GM12864 (cell line): Measurements from ENCODE around the gene NFE2L2.
"Not testable (repeated sequence)": the region's sequence is repeated elsewhere in the genome, so short reads cannot be mapped to it uniquely, and the experiment has no call there.

Experiments
- DNase-seq: peaks from one replicate; pipeline ENCODE4 v3.0.0-alpha.2; 2011; ENCODE audit warnings: low read depth
- H3K4me3 ChIP-seq: 2 replicates; pipeline ENCODE4 v1.5.1; 2011; ENCODE audit warnings: mild to moderate bottlenecking, low read depth, low read length, control low read depth
- CTCF ChIP-seq: IDR thresholded peaks from 2 replicates; pipeline ENCODE4 v1.5.1; 2011; ENCODE audit warnings: low read depth, mild to moderate bottlenecking, moderate library complexity, low read length, control low read depth, inconsistent platforms; ENCODE audit errors: missing control alignments

The NFE2L2 gene

DNA sequence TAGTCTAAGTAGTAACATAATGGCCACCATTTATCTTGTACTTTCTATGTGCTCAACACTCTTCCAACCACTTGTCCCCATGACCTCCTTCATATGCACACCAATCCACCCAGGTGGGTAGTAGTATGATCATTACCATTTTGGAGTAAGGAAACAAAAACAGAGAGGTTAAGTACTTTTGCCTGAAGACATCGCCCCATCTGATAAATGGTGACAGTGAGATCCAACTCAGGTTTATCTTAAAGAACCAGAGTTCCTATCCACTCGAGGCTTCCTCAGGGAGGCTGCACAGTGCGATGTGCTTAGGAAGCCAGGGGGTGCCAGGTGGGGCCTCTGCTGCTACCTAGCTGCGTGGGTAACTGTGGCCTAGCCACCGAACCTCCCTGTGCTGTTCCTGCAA, 14.1 kb downstream of the NFE2L2 start:
- no peak overlapping the region for H3K4me3 ChIP-seq
- no peak for DNase-seq
- no peak for TF ChIP-seq CTCF

- DNase-seq: no peak
- TF ChIP-seq CTCF: no peak
- no peak overlapping the region for H3K4me3 ChIP-seq
Observed at GRCh38 chr2:177249038-177249437, 15.5 kb downstream of the NFE2L2 start.

GRCh38 chr2:177247693-177248262, 16.7 kb downstream of the NFE2L2 start:
- DNase-seq: no peak
- H3K4me3 ChIP-seq: no peak overlapping the region
- TF ChIP-seq CTCF: no peak

DNA sequence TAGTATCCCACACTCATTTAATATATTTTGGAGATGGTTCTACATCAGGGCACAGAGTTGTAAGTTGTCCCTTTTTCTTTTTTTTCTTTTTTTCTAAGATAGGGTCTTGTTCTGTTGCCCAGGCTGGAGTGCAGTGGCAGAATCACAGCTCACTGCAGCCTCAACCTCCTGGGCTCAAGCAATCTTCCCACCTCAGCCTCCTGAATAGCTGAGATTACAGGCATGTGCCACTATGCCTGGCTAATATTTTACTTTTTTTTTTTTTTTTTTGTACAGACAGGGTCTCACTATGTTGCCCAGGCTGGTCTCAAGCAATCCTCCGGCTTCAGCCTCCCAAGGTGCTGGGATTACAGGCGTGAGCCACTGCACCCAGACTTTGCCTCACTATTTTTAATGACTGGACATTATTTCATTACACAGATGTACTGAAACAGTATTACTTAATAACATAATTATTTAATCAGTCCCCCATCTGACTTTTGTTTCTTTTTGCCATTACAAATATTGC, 17.9 kb downstream of the NFE2L2 start:
- not testable (repeated sequence) for H3K4me3 ChIP-seq, DNase-seq

GRCh38 chr2:177246000-177246399, 18.5 kb downstream of the NFE2L2 start:
- no peak for TF ChIP-seq CTCF
- H3K4me3 ChIP-seq: no peak overlapping the region
- DNase-seq: no peak

DNA sequence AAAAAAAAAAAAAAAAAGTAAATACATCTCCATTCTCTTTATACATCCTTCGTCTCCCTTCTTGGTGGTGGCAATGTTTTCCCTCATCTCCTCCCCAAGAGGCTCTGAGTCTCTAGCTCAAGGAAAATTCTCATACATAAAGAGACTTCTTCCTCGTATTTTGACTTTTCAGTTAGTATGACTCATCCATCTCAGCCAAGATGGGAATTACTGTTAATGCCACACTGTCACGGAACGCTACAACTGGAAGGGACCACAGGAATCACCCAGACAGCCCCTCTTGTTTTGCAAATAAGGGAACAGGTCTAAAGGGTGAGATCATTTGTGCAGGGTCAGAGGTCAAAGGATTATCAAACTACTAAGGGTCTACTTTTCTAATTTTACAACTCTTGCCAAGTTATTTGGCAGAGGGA, 19.5 kb downstream of the NFE2L2 start:
- H3K4me3 ChIP-seq: no peak overlapping the region
- no peak for TF ChIP-seq CTCF
- DNase-seq: no peak

DNA sequence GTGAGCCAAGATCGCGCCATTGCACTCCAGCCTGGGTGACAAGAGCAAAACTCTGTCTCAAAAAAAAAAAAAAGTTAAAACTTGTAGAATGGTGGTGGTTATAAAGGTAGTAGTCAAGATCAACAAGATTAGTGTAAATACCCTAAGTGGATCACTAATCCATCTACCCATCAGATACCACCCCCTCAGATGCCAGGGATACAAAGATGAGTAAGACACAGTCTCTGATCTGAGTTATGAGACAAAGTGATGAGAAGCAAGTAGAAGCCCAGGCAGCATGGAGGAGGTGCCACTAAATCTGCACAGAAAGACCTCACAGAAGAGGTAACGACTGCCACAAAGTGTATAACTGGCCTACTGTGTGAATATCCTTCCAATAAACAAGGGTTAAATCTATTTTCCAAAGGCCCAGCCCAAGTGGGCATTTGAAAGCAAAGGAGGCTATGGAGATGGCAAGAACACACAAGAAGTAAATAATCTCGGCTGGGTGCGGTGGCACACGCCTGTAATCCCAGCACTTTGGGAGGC, 20.2 kb downstream of the NFE2L2 start:
- H3K4me3 ChIP-seq: no peak overlapping the region
- no peak for DNase-seq
- no peak for TF ChIP-seq CTCF
